ENCODE results near the gene ZDHHC1.
"Not testable (repeated sequence)": the region's sequence is repeated elsewhere in the genome, so short reads cannot be mapped to it uniquely, and the experiment has no call there.

Gene ZDHHC1

GRCh38 chr16:67417333-67418061 lies 1.2 kb upstream of the ZDHHC1 start:
- TF ChIP-seq, protein P1, sequence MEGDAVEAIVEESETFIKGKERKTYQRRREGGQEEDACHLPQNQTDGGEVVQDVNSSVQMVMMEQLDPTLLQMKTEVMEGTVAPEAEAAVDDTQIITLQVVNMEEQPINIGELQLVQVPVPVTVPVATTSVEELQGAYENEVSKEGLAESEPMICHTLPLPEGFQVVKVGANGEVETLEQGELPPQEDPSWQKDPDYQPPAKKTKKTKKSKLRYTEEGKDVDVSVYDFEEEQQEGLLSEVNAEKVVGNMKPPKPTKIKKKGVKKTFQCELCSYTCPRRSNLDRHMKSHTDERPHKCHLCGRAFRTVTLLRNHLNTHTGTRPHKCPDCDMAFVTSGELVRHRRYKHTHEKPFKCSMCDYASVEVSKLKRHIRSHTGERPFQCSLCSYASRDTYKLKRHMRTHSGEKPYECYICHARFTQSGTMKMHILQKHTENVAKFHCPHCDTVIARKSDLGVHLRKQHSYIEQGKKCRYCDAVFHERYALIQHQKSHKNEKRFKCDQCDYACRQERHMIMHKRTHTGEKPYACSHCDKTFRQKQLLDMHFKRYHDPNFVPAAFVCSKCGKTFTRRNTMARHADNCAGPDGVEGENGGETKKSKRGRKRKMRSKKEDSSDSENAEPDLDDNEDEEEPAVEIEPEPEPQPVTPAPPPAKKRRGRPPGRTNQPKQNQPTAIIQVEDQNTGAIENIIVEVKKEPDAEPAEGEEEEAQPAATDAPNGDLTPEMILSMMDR (IDR thresholded peaks at IDR 0.05; ENCODE audit: low read depth, low read length) = no peak
- DNase-seq (ENCODE audit: extremely low read depth, low read depth) = no peak

- not testable (repeated sequence) for DNase-seq (ENCODE audit: extremely low read depth, low read depth)
Observed at GRCh38 chr16:67415421-67415820, 856 bp downstream of the ZDHHC1 start.

DNA sequence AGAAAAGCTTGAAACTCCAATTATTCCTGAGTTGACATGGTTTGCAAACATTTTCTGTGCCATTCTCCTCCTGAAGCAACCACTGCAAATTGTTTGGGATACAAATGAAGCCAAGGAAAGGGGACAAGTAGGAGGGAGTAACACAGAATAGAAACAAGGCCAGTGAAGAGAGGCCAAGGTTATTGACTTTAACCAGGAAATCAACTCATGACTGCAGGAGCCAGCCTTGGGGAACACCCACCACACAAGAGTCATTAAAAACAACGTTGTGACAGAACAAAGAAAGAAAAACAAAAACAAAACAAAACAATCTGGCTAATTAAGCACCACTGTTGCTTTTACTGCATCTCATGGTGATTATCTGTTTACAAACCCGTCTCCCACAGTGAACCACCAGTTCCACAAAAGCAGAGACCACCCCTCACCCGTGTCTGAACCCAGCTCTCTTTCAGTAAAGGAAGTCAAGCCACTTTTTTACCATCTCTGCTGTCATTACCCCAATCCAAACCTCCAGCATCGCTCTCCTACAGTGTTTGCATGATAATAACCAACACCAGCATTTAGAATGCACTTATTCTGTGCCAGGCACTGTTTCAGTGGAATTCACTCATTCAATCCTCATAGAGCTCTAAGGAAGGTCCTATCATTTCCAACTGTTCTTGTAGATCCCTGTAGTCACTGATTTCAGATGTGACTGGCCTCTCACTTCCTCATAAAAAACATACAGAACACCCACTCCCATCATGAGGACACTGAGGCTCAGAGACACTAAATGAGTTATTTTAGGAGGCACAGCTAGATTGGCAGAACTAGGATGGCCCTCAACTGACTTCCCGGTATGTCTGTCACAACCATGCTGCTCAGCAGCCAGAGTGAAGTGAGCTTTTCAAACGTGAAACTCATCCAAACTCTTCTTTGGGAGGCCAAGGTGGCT lies 2.0 kb downstream of the ZDHHC1 start:
- DNase-seq (ENCODE audit: extremely low read depth, low read depth) = no peak
- TF ChIP-seq, protein P1 (IDR thresholded peaks at IDR 0.05; ENCODE audit: low read depth, low read length) = no peak

GRCh38 chr16:67412294-67412693 lies 4.0 kb downstream of the ZDHHC1 start:
- TF ChIP-seq, protein P1 (IDR thresholded peaks at IDR 0.05; ENCODE audit: low read depth, low read length) = no peak
- no peak for DNase-seq (ENCODE audit: extremely low read depth, low read depth)

- DNase-seq (ENCODE audit: extremely low read depth, low read depth) = no peak
Observed at GRCh38 chr16:67411339-67411738, 4.9 kb downstream of the ZDHHC1 start.

GRCh38 chr16:67409631-67410030 lies 6.6 kb downstream of the ZDHHC1 start:
- no peak for DNase-seq (ENCODE audit: extremely low read depth, low read depth)

More at GRCh38 chr16:67411339-67411738, 4.9 kb downstream of the ZDHHC1 start:
- TF ChIP-seq, protein P1 (IDR thresholded peaks at IDR 0.05; ENCODE audit: low read depth, low read length) = no peak

GRCh38 chr16:67407788-67408452 lies 8.4 kb downstream of the ZDHHC1 start:
- TF ChIP-seq, protein P1 (IDR thresholded peaks at IDR 0.05; ENCODE audit: low read depth, low read length) = no peak
- no peak for DNase-seq (ENCODE audit: extremely low read depth, low read depth)

More at GRCh38 chr16:67409631-67410030, 6.6 kb downstream of the ZDHHC1 start:
- TF ChIP-seq, protein P1 (IDR thresholded peaks at IDR 0.05; ENCODE audit: low read depth, low read length) = no peak

Measured in AG09319 (cell line).